SU-DHL-6 (cell line): ENCODE data around the gene KLF4.

ENCODE experiments used
- CTCF ChIP-seq: fragments of 200-600 bp; sonication (generic); IDR thresholded peaks from one replicate; pipeline ENCODE4 v1.5.1; 2017; ENCODE audit warnings: antibody characterized with exemption, mild to moderate bottlenecking, low read length, moderate library complexity; ENCODE audit not compliant: insufficient read depth, poor library complexity, severe bottlenecking
- EZH2phosphoT487 ChIP-seq: fragments of 200-600 bp; sonication (generic), shearing (Covaris generic); conservative IDR thresholded peaks from 2 replicates; pipeline ENCODE4 v1.6.1; 2018; ENCODE audit warnings: mild to moderate bottlenecking, antibody characterized with exemption, low read length, moderate library complexity, mixed read lengths

DNA sequence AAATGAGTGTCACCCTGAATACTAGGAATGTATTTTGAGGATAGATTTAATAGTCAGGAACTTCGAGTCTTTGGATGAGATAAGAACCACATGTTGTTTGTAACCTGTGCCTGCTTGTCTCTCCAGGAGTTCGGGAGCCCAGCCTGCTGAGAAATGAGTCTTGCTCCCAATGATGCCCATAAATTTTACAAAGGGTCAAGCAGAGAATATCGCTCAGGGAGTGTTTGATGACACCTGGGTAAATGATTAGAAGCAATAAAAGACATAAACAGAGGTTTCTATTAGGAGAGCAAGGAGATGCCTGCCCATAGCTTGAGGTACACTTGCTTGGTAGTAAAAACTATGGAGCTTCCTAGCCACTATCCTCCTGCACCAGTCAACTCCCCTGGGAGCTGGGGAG is 46.9 kb upstream of the KLF4 start:
- no peak for TF ChIP-seq CTCF
- TF ChIP-seq EZH2phosphoT487, result no peak
